NOMO-1 (cell line): ENCODE results near the gene CST1.
"Not testable (repeated sequence)": the region's sequence is repeated elsewhere in the genome, so short reads cannot be mapped to it uniquely, and the experiment has no call there.

Experiments
- DNase-seq, 2 experiments: peaks; one replicate each; lab custom pipeline; 2025; ENCODE audit not compliant: unreplicated experiment in 2 of 2; lab: John Stamatoyannopoulos, UW

Gene CST1

GRCh38 chr20:23756792-23757191 lies 6.1 kb upstream of the CST1 start:
- DNase-seq, result not testable (repeated sequence)

GRCh38 chr20:23755131-23755611 lies 4.4 kb upstream of the CST1 start:
- not testable (repeated sequence) for DNase-seq

GRCh38 chr20:23754731-23755130 lies 4.0 kb upstream of the CST1 start:
- no peak for DNase-seq

- no peak for DNase-seq
Measured at GRCh38 chr20:23753589-23753988, 2.9 kb upstream of the CST1 start.

- DNase-seq, result no peak
Measured at GRCh38 chr20:23753194-23753548, 2.4 kb upstream of the CST1 start.

- DNase-seq, result no peak
Measured at GRCh38 chr20:23752481-23753193, 1.9 kb upstream of the CST1 start.

GRCh38 chr20:23752019-23752418 lies 1.3 kb upstream of the CST1 start:
- no peak for DNase-seq

- no peak for DNase-seq
Measured at GRCh38 chr20:23749746-23750145, 989 bp downstream of the CST1 start.

- DNase-seq, result not testable (repeated sequence)
Measured at GRCh38 chr20:23748975-23749374, 1.8 kb downstream of the CST1 start.

- not testable (repeated sequence) for DNase-seq
Measured at GRCh38 chr20:23747551-23747950, 3.2 kb downstream of the CST1 start.

GRCh38 chr20:23747092-23747491 lies 3.6 kb downstream of the CST1 start:
- DNase-seq, result not testable (repeated sequence)

- no peak for DNase-seq
Measured at GRCh38 chr20:23746321-23746720, 4.4 kb downstream of the CST1 start.

- DNase-seq, result no peak
Measured at GRCh38 chr20:23745247-23745646, 5.5 kb downstream of the CST1 start.

GRCh38 chr20:23744817-23745216 lies 5.9 kb downstream of the CST1 start:
- no peak for DNase-seq

GRCh38 chr20:23735391-23735790 lies 15.3 kb downstream of the CST1 start:
- not testable (repeated sequence) for DNase-seq

GRCh38 chr20:23734949-23735348 lies 15.8 kb downstream of the CST1 start:
- DNase-seq, result not testable (repeated sequence)

GRCh38 chr20:23734440-23734839 lies 16.3 kb downstream of the CST1 start:
- DNase-seq, result not testable (repeated sequence)

- DNase-seq, result no peak
Measured at GRCh38 chr20:23727016-23727415, 23.7 kb downstream of the CST1 start.

GRCh38 chr20:23725102-23725501 lies 25.6 kb downstream of the CST1 start:
- no peak for DNase-seq

- DNase-seq, result not testable (repeated sequence)
Measured at GRCh38 chr20:23723659-23724307, 27.0 kb downstream of the CST1 start.

- not testable (repeated sequence) for DNase-seq
Measured at GRCh38 chr20:23722851-23723250, 27.9 kb downstream of the CST1 start.

GRCh38 chr20:23721962-23722361 lies 28.8 kb downstream of the CST1 start:
- DNase-seq, result no peak
